ENCODE results near the gene PTPRT.

The PTPRT gene

GRCh38 chr20:42510686-42511085 lies 679.0 kb downstream of the PTPRT start:
- no peak for DNase-seq

GRCh38 chr20:42507874-42508273 lies 681.8 kb downstream of the PTPRT start:
- DNase-seq, result no peak

- DNase-seq, result no peak
These were observed 683.3 kb downstream of the PTPRT start for GRCh38 chr20:42506397-42506796.

- no peak for DNase-seq
These were observed 687.1 kb downstream of the PTPRT start for GRCh38 chr20:42502591-42502990.

GRCh38 chr20:42496595-42496994 lies 693.1 kb downstream of the PTPRT start:
- no peak for DNase-seq

- no peak for DNase-seq
These were observed 695.4 kb downstream of the PTPRT start for GRCh38 chr20:42494290-42494689.

- DNase-seq, result no peak
These were observed 696.7 kb downstream of the PTPRT start for GRCh38 chr20:42493001-42493400.

GRCh38 chr20:42492290-42492689 lies 697.4 kb downstream of the PTPRT start:
- no peak for DNase-seq

- DNase-seq, result no peak
These were observed 704.1 kb downstream of the PTPRT start for GRCh38 chr20:42485556-42485955.

- no peak for DNase-seq
These were observed 704.8 kb downstream of the PTPRT start for GRCh38 chr20:42484790-42485375.

GRCh38 chr20:42484335-42484734 lies 705.4 kb downstream of the PTPRT start:
- no peak for DNase-seq

- DNase-seq, result peak in 1 of 5 experiments; percentile 23
These were observed 705.9 kb downstream of the PTPRT start for GRCh38 chr20:42483730-42484303.

- DNase-seq, result no peak
These were observed 706.9 kb downstream of the PTPRT start for GRCh38 chr20:42482808-42483207.

GRCh38 chr20:42475773-42476172 lies 713.9 kb downstream of the PTPRT start:
- DNase-seq, result no peak

- no peak for DNase-seq
These were observed 715.1 kb downstream of the PTPRT start for GRCh38 chr20:42474646-42475045.

- no peak for DNase-seq
These were observed 717.5 kb downstream of the PTPRT start for GRCh38 chr20:42472198-42472597.

GRCh38 chr20:42461965-42462593 lies 727.6 kb downstream of the PTPRT start:
- no peak for DNase-seq

GRCh38 chr20:42461291-42461690 lies 728.4 kb downstream of the PTPRT start:
- DNase-seq, result no peak

GRCh38 chr20:42447270-42447669 lies 742.4 kb downstream of the PTPRT start:
- DNase-seq, result no peak

- DNase-seq, result no peak
These were observed 744.9 kb downstream of the PTPRT start for GRCh38 chr20:42444799-42445198.

- no peak for DNase-seq
These were observed 746.5 kb downstream of the PTPRT start for GRCh38 chr20:42443200-42443599.

GRCh38 chr20:42442716-42443115 lies 747.0 kb downstream of the PTPRT start:
- DNase-seq, result no peak

- no peak for DNase-seq
These were observed 747.8 kb downstream of the PTPRT start for GRCh38 chr20:42441864-42442331.

GRCh38 chr20:42441196-42441863 lies 748.4 kb downstream of the PTPRT start:
- no peak for DNase-seq

All from T-helper 2 cell (primary cell).